Measurements from ENCODE around the gene AP5Z1.

GRCh38 chr7:4783292-4783652, 7.8 kb downstream of the AP5Z1 start:
- TF ChIP-seq POLR2AphosphoS5 (IDR thresholded peaks at IDR 0.05; ENCODE audit: low read depth, low read length) = no peak
- TF ChIP-seq POLR2A (IDR thresholded peaks at IDR 0.05; ENCODE audit: low read depth, low read length) = no peak
